Transverse colon (tissue), 4 donors: Measurements from ENCODE around the gene MSRB2.

ENCODE experiments used
- EP300 ChIP-seq: sonication (generic); formaldehyde crosslinking; IDR thresholded peaks from one replicate; pipeline ENCODE4 v1.6.1; 2017; ENCODE audit warnings: antibody characterized with exemption, low read depth
- POLR2A ChIP-seq: fragments of 450-650 bp; IDR thresholded peaks from one replicate; pipeline ENCODE4 v1.6.1; 2016; ENCODE audit warnings: antibody characterized with exemption, mild to moderate bottlenecking, moderate library complexity
- POLR2AphosphoS5 ChIP-seq, 3 donors: sonication (generic); formaldehyde crosslinking; IDR thresholded peaks; one replicate each; pipeline ENCODE4 v1.6.1; 2016; ENCODE audit warnings: antibody characterized with exemption in 3 of 3
- TF ChIP-seq, protein P1 (sequence below), 5 experiments: fragments of 200-600 bp in 3 of 5; fragments of 450-650 bp in 2 of 5; sonication (generic) in 3 of 5; IDR thresholded peaks; 1 replicate in 2 of 5; 2 replicates in 3 of 5; pipeline ENCODE4 v1.5.1; 2016 to 2017; ENCODE audit warnings: antibody characterized with exemption in 5 of 5, inconsistent platforms in 3 of 5, mild to moderate bottlenecking in 2 of 5, moderate library complexity in 1 of 5

DNA sequence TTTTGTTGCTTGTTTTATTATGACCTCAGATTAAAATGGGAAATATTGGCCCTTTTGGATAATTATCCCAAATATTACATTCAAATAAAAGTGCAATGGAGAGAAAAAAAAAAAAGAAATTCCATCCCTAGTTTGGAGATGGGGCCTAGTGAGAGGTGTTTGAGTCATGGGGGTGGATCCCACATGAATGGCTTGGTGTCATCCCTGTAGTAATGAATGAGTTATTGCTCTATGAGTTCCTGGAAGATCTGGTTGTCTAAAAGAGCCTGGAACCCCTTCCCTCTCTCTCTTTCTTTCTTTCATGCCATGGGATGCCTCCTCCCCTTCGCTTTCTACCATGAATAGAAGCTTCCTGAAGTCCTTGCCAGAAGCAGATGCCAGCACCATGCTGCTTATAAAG, 44.3 kb downstream of the MSRB2 start:
- TF ChIP-seq, protein P1, sequence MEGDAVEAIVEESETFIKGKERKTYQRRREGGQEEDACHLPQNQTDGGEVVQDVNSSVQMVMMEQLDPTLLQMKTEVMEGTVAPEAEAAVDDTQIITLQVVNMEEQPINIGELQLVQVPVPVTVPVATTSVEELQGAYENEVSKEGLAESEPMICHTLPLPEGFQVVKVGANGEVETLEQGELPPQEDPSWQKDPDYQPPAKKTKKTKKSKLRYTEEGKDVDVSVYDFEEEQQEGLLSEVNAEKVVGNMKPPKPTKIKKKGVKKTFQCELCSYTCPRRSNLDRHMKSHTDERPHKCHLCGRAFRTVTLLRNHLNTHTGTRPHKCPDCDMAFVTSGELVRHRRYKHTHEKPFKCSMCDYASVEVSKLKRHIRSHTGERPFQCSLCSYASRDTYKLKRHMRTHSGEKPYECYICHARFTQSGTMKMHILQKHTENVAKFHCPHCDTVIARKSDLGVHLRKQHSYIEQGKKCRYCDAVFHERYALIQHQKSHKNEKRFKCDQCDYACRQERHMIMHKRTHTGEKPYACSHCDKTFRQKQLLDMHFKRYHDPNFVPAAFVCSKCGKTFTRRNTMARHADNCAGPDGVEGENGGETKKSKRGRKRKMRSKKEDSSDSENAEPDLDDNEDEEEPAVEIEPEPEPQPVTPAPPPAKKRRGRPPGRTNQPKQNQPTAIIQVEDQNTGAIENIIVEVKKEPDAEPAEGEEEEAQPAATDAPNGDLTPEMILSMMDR (IDR thresholded peaks at IDR 0.05), result no peak
- TF ChIP-seq EP300 (no peak), POLR2A (no peak), POLR2AphosphoS5 (IDR thresholded peaks at IDR 0.05) (no peak)
